HepG2 (cell line): ENCODE data around the gene SLC12A3. TPM values are rescaled to one million over a fixed set of nuclear protein-coding genes. Genes with fewer than 3 reads are reported as not detected.

Experiments
- AGO1 ChIP-seq: fragments of 200-400 bp; formaldehyde crosslinking; IDR thresholded peaks from 2 replicates; pipeline ENCODE4 v1.6.1; 2017; ENCODE audit warnings: mild to moderate bottlenecking, low read depth, low read length, moderate library complexity; ENCODE audit not compliant: poor library complexity, severe bottlenecking
- ESRRA ChIP-seq: sonication (generic); formaldehyde crosslinking; IDR thresholded peaks from 2 replicates; pipeline ENCODE4 v1.5.1; 2020; ENCODE audit warnings: mild to moderate bottlenecking, low read depth, missing genetic modification reagents
- FOXK1 ChIP-seq: sonication (generic); formaldehyde crosslinking; IDR thresholded peaks from 2 replicates; pipeline ENCODE4 v1.4.0; 2020; ENCODE audit warnings: low read depth, missing genetic modification reagents, borderline replicate concordance
- GABPB1 ChIP-seq: IDR thresholded peaks from 2 replicates; pipeline ENCODE4 v1.6.1; 2016; ENCODE audit warnings: mild to moderate bottlenecking, missing genetic modification reagents, moderate library complexity, missing compliant biosample characterization
- KDM3A ChIP-seq: IDR thresholded peaks from 2 replicates; pipeline ENCODE4 v1.6.1; 2018; ENCODE audit warnings: low read depth, missing compliant biosample characterization
- MIER3 ChIP-seq: IDR thresholded peaks from 2 replicates; pipeline ENCODE4 v1.6.1; 2016; ENCODE audit warnings: missing compliant biosample characterization, borderline replicate concordance
- NR2F2 ChIP-seq: IDR thresholded peaks from 2 replicates; pipeline ENCODE4 v1.6.1; 2012; ENCODE audit warnings: low read depth, inconsistent platforms, borderline replicate concordance
- SOX5 ChIP-seq: IDR thresholded peaks from 2 replicates; pipeline ENCODE4 v1.6.1; 2016; ENCODE audit warnings: borderline replicate concordance
- TARDBP ChIP-seq: sonication (generic); formaldehyde crosslinking; IDR thresholded peaks from 2 replicates; pipeline ENCODE4 v1.8.0; 2022; ENCODE audit warnings: mild to moderate bottlenecking, missing genetic modification reagents
- ZNF335 ChIP-seq: sonication (generic); formaldehyde crosslinking; IDR thresholded peaks from 2 replicates; pipeline ENCODE4 v1.4.0; 2020; ENCODE audit warnings: missing genetic modification reagents
- ZNF460 ChIP-seq: sonication (generic); formaldehyde crosslinking; IDR thresholded peaks from 2 replicates; pipeline ENCODE4 v1.5.1; 2020; ENCODE audit warnings: missing genetic modification reagents, mild to moderate bottlenecking, borderline replicate concordance
- ZNF747 ChIP-seq: sonication (generic); formaldehyde crosslinking; IDR thresholded peaks from 2 replicates; pipeline ENCODE4 v1.8.1; 2023; ENCODE audit warnings: missing genetic modification reagents, mild to moderate bottlenecking, borderline replicate concordance
- ZNF782 ChIP-seq: sonication (generic); formaldehyde crosslinking; IDR thresholded peaks from 2 replicates; pipeline ENCODE4 v1.4.0; 2020; ENCODE audit warnings: missing genetic modification reagents, mild to moderate bottlenecking, borderline replicate concordance
- ZNF878 ChIP-seq: sonication (generic); formaldehyde crosslinking; IDR thresholded peaks from 2 replicates; pipeline ENCODE4 v1.8.1; 2023; ENCODE audit warnings: mild to moderate bottlenecking, missing genetic modification reagents, moderate library complexity
- polyA plus RNA-seq, 8 experiments: library from polyadenylated mRNA; depleted of rRNA in 3 of 8; stranded (reverse) in 7 of 8; unstranded in 1 of 8; fragments of >200 nt; fragmentation: Illumina TruSeq in 4 of 8; extraction: Trizol in 4 of 8; gene quantifications; 2 replicates each; pipeline versions ENCODE4 v1.2.1 to v1.2.3, GENCODE V29; 2011 to 2016; ENCODE audit warnings: low read depth in 4 of 8, missing spikeins in 1 of 8, mixed read lengths in 1 of 8; ENCODE audit not compliant: insufficient read depth in 1 of 8
- total RNA-seq, 5 experiments: library from RNA; depleted of rRNA; stranded (reverse); fragments of >200 nt; fragmentation: Illumina TruSeq; extraction: Trizol; gene quantifications; 2 replicates each; pipeline ENCODE4 v1.2.3, GENCODE V29; 2016; ENCODE audit warnings: low read depth in 1 of 5
- TF ChIP-seq, protein P1 (sequence below): sonication (generic); formaldehyde crosslinking; IDR thresholded peaks from 2 replicates; pipeline ENCODE4 v1.4.0; 2020; ENCODE audit warnings: low read depth, mild to moderate bottlenecking, missing genetic modification reagents
- TF ChIP-seq, protein P2 (sequence below): IDR thresholded peaks from 2 replicates; pipeline ENCODE4 v1.6.1; 2018; ENCODE audit warnings: missing genetic modification reagents
- TF ChIP-seq, protein P3 (sequence below): IDR thresholded peaks from 2 replicates; pipeline ENCODE4 v1.6.1; 2012; ENCODE audit warnings: low read length, improper control_type of control experiment
- TF ChIP-seq, protein P4 (sequence below): sonication (generic); formaldehyde crosslinking; IDR thresholded peaks from 2 replicates; pipeline ENCODE4 v1.8.1; 2023; ENCODE audit warnings: missing genetic modification reagents, mild to moderate bottlenecking, borderline replicate concordance
- TF ChIP-seq, protein P5 (sequence below): sonication (generic); formaldehyde crosslinking; IDR thresholded peaks from 2 replicates; pipeline ENCODE4 v1.4.0; 2020; ENCODE audit warnings: missing genetic modification reagents, borderline replicate concordance
- TF ChIP-seq, protein P6 (sequence below): sonication (generic); formaldehyde crosslinking; IDR thresholded peaks from 2 replicates; pipeline ENCODE4 v1.4.0; 2020; ENCODE audit warnings: mild to moderate bottlenecking, missing genetic modification reagents, borderline replicate concordance

Gene SLC12A3
- total and polyA plus RNA-seq, 2 of the 13 experiments (the other 11 are each of a cell fraction or from before 2014, with no cell fraction given) = 6.2 TPM; not detected in 1

DNA sequence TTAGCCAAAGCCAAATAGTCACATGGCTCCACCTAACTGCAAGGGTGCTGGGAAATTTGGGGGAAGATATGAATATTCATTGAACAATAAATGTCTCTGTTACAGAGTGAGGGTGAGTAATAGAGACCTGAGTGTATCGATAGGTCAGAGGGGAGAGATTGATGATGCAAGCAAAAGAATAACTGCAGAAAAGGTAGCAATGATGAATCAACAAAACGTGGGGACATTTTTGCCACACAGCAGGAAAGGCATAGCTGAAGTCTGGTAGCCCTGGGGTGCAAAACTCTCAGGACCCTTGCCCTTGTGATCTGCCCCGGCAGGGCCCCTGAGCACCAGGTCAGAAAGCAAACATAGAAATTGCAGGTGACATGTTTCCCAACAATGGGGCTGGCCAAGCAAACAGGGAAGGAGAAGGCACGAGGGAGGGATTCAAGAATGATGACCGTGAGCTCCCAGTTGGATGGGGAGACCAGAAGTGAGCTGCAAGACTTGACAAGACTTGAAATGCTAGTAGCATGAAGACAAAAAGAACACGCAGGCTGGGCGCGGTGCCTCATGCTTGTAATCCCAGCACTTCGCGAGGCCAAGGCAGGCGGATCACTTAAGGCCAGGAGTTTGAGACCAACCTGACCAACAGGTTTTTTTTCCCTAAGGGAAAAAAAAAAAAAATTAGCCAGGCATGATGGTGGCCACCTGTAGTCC, 54.2 kb downstream of the SLC12A3 start (continued):
- TF ChIP-seq, protein P1, sequence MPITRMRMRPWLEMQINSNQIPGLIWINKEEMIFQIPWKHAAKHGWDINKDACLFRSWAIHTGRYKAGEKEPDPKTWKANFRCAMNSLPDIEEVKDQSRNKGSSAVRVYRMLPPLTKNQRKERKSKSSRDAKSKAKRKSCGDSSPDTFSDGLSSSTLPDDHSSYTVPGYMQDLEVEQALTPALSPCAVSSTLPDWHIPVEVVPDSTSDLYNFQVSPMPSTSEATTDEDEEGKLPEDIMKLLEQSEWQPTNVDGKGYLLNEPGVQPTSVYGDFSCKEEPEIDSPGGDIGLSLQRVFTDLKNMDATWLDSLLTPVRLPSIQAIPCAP (CRISPR knock-in tag) = no peak
- TF ChIP-seq ZNF782 (CRISPR knock-in tag) (no peak), GABPB1 (peak; percentile 48), ZNF878 (CRISPR knock-in tag) (peak; percentile 71; the same call in 1 of the 2 replicates), AGO1 (no peak), ZNF335 (peak; percentile 73), KDM3A (CRISPR knock-in tag) (peak; percentile 79), NR2F2 (peak; percentile 92), SOX5 (CRISPR knock-in tag) (peak; percentile 95; the same call in 1 of the 2 replicates), ZNF747 (peak; percentile 87), ESRRA (CRISPR knock-in tag) (peak; percentile 79; the same call in 1 of the 2 replicates), TARDBP (CRISPR knock-in tag) (peak; percentile 96; the same call in 1 of the 2 replicates), ZNF460 (CRISPR knock-in tag) (peak; percentile 60; the same call in 1 of the 2 replicates), FOXK1 (CRISPR knock-in tag) (peak; percentile 79; the same call in 1 of the 2 replicates), MIER3 (CRISPR knock-in tag) (peak; percentile 87; the same call in 1 of the 2 replicates)
- TF ChIP-seq, protein P2, sequence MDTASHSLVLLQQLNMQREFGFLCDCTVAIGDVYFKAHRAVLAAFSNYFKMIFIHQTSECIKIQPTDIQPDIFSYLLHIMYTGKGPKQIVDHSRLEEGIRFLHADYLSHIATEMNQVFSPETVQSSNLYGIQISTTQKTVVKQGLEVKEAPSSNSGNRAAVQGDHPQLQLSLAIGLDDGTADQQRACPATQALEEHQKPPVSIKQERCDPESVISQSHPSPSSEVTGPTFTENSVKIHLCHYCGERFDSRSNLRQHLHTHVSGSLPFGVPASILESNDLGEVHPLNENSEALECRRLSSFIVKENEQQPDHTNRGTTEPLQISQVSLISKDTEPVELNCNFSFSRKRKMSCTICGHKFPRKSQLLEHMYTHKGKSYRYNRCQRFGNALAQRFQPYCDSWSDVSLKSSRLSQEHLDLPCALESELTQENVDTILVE (CRISPR knock-in tag) = 0 out of 2 replicates have a peak, but pooled peaks have one; percentile 68
- TF ChIP-seq, protein P3, sequence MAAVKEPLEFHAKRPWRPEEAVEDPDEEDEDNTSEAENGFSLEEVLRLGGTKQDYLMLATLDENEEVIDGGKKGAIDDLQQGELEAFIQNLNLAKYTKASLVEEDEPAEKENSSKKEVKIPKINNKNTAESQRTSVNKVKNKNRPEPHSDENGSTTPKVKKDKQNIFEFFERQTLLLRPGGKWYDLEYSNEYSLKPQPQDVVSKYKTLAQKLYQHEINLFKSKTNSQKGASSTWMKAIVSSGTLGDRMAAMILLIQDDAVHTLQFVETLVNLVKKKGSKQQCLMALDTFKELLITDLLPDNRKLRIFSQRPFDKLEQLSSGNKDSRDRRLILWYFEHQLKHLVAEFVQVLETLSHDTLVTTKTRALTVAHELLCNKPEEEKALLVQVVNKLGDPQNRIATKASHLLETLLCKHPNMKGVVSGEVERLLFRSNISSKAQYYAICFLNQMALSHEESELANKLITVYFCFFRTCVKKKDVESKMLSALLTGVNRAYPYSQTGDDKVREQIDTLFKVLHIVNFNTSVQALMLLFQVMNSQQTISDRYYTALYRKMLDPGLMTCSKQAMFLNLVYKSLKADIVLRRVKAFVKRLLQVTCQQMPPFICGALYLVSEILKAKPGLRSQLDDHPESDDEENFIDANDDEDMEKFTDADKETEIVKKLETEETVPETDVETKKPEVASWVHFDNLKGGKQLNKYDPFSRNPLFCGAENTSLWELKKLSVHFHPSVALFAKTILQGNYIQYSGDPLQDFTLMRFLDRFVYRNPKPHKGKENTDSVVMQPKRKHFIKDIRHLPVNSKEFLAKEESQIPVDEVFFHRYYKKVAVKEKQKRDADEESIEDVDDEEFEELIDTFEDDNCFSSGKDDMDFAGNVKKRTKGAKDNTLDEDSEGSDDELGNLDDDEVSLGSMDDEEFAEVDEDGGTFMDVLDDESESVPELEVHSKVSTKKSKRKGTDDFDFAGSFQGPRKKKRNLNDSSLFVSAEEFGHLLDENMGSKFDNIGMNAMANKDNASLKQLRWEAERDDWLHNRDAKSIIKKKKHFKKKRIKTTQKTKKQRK = no peak
- TF ChIP-seq, protein P4, sequence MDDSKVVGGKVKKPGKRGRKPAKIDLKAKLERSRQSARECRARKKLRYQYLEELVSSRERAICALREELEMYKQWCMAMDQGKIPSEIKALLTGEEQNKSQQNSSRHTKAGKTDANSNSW (CRISPR knock-in tag) = no peak
- TF ChIP-seq, protein P5, sequence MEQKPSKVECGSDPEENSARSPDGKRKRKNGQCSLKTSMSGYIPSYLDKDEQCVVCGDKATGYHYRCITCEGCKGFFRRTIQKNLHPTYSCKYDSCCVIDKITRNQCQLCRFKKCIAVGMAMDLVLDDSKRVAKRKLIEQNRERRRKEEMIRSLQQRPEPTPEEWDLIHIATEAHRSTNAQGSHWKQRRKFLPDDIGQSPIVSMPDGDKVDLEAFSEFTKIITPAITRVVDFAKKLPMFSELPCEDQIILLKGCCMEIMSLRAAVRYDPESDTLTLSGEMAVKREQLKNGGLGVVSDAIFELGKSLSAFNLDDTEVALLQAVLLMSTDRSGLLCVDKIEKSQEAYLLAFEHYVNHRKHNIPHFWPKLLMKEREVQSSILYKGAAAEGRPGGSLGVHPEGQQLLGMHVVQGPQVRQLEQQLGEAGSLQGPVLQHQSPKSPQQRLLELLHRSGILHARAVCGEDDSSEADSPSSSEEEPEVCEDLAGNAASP (CRISPR knock-in tag) = peak; percentile 94
- TF ChIP-seq, protein P6, sequence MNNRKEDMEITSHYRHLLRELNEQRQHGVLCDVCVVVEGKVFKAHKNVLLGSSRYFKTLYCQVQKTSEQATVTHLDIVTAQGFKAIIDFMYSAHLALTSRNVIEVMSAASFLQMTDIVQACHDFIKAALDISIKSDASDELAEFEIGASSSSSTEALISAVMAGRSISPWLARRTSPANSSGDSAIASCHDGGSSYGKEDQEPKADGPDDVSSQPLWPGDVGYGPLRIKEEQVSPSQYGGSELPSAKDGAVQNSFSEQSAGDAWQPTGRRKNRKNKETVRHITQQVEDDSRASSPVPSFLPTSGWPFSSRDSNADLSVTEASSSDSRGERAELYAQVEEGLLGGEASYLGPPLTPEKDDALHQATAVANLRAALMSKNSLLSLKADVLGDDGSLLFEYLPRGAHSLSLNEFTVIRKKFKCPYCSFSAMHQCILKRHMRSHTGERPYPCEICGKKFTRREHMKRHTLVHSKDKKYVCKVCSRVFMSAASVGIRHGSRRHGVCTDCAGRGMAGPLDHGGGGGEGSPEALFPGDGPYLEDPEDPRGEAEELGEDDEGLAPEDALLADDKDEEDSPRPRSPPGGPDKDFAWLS (CRISPR knock-in tag) = peak; percentile 91; the same call in 1 of the 2 replicates
